HG03064 (cell line): ENCODE data around the gene AGBL4.
"Not testable (repeated sequence)": the region's sequence is repeated elsewhere in the genome, so short reads cannot be mapped to it uniquely, and the experiment has no call there.

Source experiments
- ATAC-seq: cut with Tn5 transposase; IDR thresholded peaks from one replicate; pipeline ENCODE4 v1.9.1; 2021; ENCODE audit warnings: low read depth; ENCODE audit not compliant: unreplicated experiment

AGBL4 gene

DNA sequence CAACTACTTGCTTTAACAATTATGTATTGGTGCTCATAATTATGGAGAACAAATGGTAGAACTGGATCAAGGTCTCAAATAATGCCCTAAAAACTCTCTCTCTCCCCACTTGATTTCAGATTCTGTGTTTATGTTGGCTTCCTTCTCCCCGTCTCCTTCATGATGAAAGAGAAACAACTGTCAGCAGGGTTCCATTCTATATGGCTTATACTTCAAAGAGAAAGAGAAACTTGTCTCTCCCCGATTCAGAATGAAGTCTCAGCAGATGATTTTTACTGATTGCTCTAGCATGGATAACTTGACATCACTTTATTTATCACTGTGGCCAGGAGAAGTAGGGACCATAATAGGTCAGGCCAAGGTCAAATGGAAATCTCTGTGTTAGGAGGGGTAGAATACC, 575.6 kb downstream of the AGBL4 start:
- ATAC-seq = no peak

DNA sequence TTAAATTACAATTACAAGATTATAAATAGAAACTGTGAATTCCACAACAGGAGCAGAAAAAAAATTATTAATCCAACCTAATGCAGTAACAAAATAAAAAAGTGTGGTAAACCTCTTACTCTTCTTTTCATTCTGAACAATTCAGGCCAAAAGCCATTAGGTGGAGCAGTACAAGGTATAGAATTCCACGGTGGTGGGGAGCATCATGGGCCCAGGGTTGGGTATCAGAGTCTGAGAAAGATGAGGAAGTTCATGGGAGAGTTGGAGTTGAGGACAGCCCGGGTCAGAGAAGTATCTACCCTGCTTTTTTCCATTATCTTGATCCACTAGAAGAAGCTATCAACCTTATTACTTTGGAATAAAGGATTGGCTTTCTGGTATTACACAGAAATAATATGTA, 586.9 kb downstream of the AGBL4 start:
- no peak for ATAC-seq

DNA sequence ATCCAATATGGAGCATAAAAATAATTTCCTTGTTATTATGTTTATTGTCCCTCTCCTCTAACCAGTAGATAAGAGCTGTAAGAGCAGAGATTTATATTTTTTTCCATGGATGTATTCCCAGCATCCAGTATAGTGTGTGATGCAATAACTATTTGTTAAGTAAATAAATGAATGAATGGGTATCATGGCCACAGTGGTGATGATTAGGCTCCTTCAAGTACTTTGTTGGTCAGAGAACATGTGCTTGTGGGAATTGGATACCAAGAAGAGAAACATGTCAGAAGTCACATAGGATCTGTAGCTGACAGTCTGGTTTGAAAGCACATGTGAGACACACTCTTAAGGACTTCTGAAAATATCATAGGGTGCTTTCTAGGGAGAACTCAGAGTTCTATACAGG, 588.5 kb downstream of the AGBL4 start:
- no peak for ATAC-seq

DNA sequence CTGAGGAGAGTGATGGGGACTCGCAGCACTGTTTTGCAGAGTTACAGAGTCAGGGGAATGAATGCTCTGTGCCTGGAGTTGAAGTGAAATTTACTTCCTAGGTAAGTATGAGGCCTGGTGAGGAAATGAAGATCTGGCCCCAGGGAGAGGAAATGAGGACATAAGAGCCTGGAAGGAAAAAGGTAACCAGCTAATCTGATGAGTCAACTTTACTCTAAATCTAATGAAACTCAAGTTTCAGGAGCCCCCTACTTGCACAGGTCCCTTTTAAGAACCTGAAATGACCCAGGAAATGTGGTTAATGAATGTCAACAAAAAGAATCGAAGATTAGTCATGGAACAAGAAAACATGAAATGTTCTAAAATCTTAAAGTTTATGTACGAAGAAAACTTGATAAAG, 599.0 kb downstream of the AGBL4 start:
- no peak for ATAC-seq

DNA sequence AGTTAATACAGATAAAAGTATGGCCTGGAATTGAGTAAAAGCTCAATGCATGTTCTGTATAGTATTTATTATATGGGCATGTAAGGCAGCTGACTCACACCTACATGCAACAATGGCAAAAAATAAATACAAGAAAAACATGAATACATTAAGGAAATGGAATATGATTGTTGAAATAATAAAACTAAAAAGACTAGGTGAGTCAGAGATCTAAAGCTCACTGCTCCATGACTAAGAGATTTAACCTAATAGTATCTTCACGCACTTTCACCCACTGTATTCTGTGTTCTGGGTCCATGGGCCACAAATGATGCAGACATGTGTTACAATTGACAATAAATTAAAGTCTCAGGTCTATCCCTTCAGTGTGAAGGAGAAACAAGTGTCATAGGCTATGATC, 607.0 kb downstream of the AGBL4 start:
- ATAC-seq = no peak

DNA sequence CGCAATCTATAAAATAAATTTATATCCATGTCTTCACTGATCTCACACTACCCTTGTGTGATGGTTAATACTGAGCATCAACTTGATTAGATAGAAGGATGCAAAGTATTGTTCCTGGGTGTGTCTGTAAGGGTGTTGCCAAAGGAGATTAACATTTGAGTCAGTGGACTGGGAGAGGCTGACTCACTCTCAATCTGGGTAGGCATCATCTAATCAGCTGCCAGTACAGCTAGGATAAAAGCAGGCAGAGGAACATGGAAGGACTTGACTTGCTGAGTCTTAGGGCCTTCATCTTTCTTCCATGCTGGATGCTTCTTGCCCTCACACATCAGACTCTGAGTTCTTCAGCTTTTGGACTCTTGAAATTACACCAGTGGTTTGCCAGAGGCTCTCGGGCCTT, 615.4 kb downstream of the AGBL4 start:
- no peak for ATAC-seq

DNA sequence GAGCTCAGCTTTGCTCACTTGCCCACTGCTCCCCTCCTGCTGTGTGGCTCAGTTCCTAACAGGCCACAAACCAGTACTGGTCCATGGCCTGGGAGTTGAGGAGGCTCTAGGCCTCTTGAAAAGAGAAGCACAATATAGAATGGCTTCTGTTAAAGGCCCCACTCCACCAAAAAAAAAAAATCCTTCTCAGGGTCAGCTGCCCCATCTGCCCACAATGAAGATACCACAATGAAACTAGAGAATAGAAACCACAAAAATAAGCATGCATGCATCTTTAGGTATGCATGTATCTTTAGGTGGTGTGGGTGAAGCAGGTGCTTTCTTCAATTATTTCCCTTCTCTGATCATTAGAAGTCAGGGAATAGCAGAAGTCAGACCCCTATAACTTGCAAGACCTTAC, 626.7 kb downstream of the AGBL4 start:
- no peak for ATAC-seq

DNA sequence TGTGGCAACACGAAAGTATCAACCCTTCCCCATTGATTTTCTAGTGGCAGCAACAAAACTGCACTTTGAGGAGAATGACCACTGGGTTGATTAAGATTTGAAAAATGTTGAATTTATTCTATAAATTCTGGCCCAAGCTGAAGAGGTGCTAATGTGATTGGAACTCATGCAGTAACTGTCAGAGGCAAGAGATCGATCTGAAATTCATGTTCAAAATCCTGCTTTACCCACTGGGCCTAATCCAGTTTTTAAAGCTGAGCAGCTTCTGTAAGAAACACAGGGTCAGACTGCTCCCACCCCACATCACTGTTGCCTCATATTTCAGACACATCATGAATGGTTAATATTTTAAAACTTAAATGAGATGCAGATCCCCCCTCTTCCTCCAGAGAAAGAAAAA, 629.6 kb downstream of the AGBL4 start:
- ATAC-seq = no peak

DNA sequence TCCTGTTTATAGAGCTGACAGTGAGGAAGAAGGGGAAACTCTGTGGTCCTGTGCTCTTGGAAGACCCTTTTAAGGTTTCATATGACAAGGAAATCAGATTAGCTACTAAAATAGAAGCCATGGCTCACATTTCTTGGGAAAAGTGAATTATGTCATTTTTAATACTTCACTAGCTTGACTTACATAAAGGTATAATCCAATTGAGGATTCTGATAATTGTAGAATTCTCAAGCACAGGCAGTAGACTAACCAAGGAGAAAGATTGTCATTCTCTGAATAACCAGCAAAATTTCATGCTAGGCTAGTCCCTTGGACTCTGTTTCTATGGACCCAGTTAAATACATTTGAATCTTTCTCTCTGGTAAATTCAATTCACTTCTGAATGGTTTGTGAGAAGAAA, 634.1 kb downstream of the AGBL4 start:
- ATAC-seq = no peak

DNA sequence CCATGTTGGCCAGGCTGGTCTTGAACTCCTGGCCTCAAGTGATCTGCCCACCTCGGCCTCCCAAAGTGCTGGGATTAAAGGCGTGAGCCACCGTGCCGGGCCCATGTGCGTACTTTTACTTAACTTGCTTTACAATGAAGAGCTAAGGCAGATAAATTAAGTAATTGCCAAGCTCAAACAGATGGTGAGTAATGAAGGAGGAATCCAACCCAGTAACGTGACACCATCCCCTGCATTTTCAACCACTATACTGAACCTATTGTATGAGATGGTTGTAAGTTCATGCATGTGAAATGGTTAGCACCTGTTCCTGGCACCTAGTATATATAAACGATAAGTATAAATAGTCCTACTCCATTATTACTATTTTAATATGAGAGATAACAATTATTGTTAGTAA, 659.1 kb downstream of the AGBL4 start:
- no peak for ATAC-seq

DNA sequence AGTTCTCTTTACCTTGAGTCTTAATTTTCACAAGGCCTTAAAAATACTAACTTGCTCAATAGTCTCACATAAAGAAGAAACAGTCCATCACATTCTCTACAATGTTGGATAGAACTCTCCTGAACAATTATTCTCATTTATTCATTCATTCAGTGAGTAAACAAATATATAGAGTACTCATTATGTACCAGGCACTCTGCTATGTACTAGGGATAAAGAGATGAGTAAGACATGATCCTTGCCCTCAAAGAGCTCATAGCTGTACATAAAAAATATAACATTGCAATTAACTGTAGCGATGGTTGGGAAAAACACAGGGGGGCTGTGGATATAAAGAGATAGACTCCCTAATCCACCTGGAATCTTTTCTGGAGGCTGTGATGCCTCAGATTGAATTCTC, 660.1 kb downstream of the AGBL4 start:
- no peak for ATAC-seq

DNA sequence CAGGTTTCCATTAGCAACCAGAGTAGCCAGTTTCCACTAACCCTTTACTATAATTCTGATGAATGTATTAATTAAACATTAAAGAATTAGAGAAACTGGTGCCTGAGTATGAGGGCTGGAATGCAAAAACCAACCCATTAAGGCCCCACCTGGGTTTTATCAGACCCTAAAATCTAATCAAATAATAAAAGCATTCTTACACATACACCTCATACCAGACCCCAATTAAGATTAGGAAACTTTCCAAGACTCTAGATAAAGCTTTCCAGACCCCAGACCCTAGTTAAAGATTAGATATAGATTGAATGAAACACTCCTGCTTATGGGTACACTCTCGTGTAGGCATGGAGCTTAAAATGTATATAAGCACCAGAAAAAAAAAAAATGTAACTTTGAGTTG, 665.7 kb downstream of the AGBL4 start:
- ATAC-seq = no peak

DNA sequence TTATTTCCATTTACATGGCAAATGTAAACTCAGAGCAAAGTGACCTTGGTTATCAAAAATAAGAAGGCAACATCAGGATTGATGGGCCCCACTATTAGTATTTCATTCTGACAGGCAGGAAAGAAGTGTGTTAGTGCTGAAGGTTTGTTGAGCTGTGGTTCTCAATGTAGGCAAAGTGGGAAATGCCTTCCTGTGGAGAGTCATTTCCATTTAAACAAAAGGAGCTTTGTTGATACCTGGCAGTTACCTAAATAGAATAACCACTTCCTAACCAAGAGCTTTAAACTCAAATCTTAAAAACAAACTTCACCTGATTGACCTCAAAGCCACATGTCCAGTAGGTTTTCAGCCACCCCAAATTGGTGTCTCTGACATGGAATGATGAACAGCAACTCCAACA, 667.2 kb downstream of the AGBL4 start:
- no peak for ATAC-seq

DNA sequence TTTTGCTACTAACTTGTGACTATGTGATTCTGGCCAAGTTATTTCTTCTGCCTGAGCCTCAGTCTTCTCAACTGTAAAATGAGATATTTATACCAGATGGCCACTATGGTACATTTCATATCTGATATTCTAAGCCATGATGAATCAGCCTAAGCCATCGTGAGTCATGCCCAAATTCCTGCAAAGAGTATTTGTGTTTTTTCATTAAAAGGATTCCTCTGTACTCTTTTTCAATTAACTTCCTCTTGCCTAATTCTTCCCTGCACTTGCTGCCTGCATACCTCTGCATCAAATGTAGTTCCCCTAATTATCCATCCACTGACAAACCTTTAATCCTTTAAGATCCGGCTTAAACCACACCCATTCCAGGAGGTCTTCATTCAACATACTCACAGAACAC, 672.0 kb downstream of the AGBL4 start:
- ATAC-seq = no peak

DNA sequence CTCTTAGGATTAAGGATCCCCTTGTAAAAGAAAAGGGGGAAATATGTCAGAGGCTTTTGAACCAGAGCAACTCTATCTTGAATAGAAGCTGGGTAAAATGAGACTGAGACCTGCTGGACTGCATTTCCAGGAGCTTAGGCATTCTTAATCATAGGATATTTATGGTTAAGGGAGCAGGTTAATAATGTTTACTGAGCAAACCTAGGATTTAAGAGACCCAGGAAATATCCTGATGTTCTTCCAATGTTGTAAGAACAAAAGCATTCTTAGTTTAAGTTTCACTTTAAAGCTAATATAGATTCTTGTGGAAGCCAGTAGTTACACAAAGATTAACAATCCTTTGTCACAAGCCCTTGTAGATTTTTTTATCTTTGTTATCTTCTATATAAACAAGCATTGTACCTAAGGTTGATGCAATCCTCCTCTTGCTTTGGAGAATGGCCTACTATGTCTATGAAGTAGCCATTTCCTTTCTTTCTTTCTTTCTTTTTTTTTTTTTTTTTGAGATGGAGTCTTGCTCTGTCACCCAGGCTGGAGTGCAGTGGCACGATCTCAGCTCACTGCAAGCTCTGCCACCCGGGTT, 676.9 kb downstream of the AGBL4 start:
- no peak for ATAC-seq

DNA sequence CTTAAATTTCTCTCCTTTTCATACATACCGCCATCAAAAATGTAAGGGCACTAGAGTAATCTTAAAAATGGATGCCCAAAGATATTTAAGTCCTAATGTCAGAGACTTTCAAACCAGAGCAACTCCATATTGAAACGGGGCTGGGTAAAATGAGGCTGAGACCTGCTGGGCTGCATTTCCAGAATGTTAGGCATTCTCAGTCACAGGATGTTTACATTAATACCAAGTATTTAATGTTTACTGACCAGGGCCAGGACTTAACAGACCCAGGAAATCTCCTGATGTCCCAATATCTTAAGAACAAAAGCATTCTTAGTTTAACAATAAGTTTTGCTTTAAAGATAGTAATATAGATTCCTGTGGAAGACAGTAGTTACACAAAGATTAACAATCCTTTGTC, 683.2 kb downstream of the AGBL4 start:
- ATAC-seq = no peak

DNA sequence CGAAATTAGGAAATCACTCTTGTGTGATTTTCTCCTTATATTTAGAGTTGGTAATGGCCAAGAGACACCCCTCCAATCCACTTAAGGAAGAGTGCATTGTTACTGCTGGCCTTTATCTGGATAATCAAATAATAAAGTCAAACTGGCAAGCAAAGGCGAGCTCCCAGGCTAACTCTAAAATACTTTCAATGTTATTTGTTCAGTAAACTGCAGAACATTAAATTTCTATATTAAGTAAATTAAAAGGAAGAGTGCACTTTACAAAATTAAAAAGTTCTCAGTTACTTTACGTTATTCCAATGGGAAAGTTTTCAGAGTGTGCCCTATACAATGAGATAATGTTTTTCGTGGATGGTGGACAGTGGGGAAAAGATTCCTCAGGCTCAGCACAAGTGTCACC, 684.7 kb downstream of the AGBL4 start:
- ATAC-seq = no peak

DNA sequence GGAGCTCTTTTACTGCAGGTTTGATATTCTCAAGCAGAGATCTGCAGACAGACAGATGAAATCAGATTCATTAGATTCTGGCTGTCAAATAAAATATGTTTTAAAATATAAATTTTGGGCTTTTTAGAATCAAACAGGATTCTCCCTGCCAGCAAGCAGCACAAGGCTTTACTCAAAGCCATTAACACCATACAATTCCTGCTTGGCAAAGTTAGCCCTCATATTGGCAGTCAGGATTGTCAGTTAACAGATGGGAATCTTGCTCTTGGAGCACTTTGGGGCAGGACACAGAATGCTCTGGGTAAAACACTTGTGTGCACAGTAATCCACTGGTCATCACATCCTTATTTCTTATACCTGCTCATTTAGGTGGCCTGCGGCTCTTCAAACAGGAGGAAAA, 686.5 kb downstream of the AGBL4 start:
- ATAC-seq = no peak

DNA sequence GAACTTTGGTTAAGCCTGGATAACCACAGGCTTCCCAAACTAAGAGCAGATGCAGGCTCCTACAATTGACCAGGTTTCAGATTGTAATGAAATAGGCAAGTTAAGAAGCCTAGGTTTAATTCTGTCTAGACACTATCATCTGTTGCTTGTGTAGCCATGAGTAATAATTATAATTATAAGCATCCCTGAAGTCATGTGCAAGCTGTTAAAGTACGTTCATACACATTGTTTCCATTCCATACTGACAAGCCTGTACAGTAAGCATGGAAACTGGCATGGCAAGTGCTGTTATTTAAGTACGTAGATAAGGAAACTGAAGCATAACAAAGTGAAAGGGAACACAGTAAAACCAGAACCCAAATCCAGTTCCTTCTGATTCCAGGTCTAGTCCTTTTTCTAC, 689.8 kb downstream of the AGBL4 start:
- no peak for ATAC-seq

DNA sequence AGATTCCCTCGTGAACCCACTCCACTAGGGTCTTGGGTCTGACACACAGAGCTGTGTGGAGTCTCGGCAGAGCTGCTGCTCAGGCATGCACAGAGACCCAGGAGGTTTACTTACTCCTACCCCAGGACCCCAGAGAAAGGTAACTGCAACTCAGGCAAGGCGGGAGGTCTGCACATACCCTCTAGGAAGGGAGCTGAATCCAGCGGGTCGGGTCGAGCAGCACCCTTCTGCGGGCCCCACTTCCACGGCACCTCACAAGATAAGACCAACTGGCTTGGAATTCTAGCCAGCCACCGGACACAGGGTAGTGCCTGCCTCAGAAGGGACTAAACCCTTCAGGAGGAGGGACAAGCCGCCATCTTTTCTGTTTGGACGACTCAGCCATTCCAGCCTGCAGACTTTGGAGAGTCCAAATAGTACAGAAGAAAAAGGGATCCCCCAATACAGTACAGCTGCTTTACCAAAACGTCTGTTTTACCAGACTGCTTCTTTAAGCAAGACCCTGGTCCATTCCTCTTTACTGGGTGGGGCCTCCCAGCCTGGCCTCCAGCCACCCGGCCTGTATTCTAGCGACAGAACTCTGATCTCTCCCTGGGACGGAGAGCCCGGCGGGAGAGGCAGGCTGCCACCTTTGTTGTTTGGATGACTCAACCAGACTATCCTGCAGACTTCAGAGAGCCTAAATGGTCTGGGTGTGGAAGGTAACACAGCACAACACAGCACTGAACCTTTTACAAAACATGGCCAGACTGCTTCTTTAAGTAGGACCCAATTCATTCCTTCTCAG, 692.5 kb downstream of the AGBL4 start:
- no peak for ATAC-seq

DNA sequence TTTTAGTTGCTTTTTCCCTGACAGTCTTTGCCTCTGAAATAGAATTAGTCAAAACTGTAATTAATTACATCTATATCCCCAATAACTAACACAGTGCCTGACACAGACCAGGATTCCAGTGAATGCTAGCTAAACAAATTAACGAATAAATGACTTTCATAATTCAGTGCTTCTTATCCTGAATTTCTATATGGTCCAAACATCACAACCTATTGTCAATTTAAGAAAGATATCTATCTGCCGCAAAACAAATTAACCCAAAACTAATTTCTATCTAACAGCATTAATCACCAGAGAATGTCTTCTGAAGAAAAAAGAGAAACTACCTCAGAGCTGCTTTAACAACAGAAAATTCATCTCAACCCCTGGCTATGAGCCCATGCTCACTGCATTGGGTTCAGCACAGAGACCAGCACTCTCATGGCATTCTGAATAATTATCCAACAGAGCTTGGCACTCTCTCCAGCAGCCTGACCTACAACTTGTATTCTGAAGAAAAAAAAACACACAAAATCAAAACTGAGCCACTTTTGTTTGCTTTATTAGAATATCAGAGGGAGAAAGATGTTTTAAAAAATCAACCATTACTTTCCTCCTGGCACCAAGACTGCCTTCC, 699.7 kb downstream of the AGBL4 start:
- ATAC-seq = no peak

DNA sequence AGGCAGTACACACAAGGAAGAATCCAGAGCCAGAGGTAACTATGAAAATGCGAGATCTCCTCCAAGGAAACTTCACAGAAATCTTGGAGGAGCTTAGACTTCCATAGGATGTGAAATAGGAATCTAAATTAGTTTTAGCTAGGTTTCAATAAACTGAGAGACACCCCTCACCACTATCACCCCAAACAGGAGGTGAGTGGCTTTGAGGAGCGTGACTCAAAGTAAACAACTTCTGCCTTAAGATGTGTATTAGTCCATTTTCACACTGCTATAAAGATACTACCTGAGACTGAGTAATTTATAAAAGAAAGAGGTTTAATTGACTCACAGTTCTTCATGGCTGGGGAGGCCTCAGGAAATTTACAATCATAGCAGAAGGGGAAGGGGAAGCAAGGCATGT, 703.3 kb downstream of the AGBL4 start:
- not testable (repeated sequence) for ATAC-seq
